ENCODE results near the gene EID2.

DNA sequence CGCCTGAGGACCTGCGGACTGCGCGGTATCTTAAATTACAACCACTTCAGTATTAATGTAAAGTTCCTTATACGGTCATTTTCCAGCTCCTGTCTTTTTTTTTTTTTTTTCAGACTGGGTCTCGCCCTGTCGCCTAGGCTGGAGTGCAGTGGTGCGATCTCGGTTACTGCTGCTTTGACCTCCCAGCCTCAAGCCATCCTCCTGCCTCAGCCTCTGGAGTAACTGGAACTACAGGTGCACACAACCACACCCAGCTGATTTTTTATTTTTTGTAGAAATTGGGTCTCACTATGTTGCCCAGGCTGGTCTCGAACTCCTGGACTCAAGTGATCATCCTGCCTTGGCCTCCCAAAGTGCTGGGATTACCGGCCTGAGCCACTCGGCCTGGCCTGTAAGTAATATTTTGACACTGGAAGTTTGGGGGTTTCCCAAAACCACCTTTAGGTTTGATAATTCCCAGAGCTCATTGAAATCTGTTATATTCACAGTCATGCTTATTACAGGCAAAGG lies 6.9 kb downstream of the EID2 start:
- TF ChIP-seq POLR2A (IDR thresholded peaks at IDR 0.05) (no peak), EP300 (IDR thresholded peaks at IDR 0.05) (no peak)
- TF ChIP-seq, protein P1, sequence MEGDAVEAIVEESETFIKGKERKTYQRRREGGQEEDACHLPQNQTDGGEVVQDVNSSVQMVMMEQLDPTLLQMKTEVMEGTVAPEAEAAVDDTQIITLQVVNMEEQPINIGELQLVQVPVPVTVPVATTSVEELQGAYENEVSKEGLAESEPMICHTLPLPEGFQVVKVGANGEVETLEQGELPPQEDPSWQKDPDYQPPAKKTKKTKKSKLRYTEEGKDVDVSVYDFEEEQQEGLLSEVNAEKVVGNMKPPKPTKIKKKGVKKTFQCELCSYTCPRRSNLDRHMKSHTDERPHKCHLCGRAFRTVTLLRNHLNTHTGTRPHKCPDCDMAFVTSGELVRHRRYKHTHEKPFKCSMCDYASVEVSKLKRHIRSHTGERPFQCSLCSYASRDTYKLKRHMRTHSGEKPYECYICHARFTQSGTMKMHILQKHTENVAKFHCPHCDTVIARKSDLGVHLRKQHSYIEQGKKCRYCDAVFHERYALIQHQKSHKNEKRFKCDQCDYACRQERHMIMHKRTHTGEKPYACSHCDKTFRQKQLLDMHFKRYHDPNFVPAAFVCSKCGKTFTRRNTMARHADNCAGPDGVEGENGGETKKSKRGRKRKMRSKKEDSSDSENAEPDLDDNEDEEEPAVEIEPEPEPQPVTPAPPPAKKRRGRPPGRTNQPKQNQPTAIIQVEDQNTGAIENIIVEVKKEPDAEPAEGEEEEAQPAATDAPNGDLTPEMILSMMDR (IDR thresholded peaks at IDR 0.05) = no peak

All from tibial nerve (tissue), 4 donors.